KMS-11 (cell line): ENCODE results near the gene HOXC5.

Experiments used
- H2AFZ ChIP-seq: fragments of 200-600 bp; sonication (generic); 2 replicates; pipeline ENCODE4 v1.6.1; 2016; ENCODE audit warnings: antibody characterized with exemption, mixed run types, low read depth
- H3K27ac ChIP-seq: fragments of 200-600 bp; sonication (generic); 2 replicates; pipeline ENCODE4 v1.6.1; 2016; ENCODE audit warnings: mild to moderate bottlenecking, mixed run types
- H3K27me3 ChIP-seq: fragments of 200-600 bp; sonication (generic); 2 replicates; pipeline ENCODE4 v1.6.1; 2017; ENCODE audit warnings: mild to moderate bottlenecking, low read depth, mixed run types, moderate library complexity; ENCODE audit not compliant: insufficient read depth
- H3K36me3 ChIP-seq: fragments of 200-600 bp; sonication (generic); 2 replicates; pipeline ENCODE4 v1.6.1; 2017; ENCODE audit warnings: mild to moderate bottlenecking, mixed run types; ENCODE audit not compliant: insufficient read depth
- H3K4me1 ChIP-seq: fragments of 200-600 bp; sonication (generic); 2 replicates; pipeline ENCODE4 v1.6.1; 2016; ENCODE audit warnings: mild to moderate bottlenecking, low read depth, mixed run types; ENCODE audit not compliant: poor library complexity, severe bottlenecking
- H3K4me2 ChIP-seq: fragments of 200-600 bp; sonication (generic); 2 replicates; pipeline ENCODE4 v1.7.0; 2016; ENCODE audit warnings: mild to moderate bottlenecking, mixed run types
- H3K4me3 ChIP-seq: fragments of 200-600 bp; sonication (generic); IDR thresholded peaks from 2 replicates; pipeline ENCODE4 v1.6.1; 2017; ENCODE audit warnings: low read depth, low read length, mixed read lengths; ENCODE audit not compliant: insufficient read depth
- H3K79me2 ChIP-seq: fragments of 200-600 bp; sonication (generic); 2 replicates; pipeline ENCODE4 v1.6.1; 2016; ENCODE audit warnings: low read depth, mixed run types; ENCODE audit not compliant: insufficient read depth
- H3K9ac ChIP-seq: fragments of 200-600 bp; sonication (generic); 2 replicates; pipeline ENCODE4 v1.6.1; 2016; ENCODE audit warnings: mild to moderate bottlenecking, mixed run types
- H4K20me1 ChIP-seq: fragments of 200-600 bp; sonication (generic); 2 replicates; pipeline ENCODE4 v1.6.1; 2016; ENCODE audit warnings: mild to moderate bottlenecking, mixed run types; ENCODE audit not compliant: insufficient read depth
- TF ChIP-seq, protein P1 (sequence below): fragments of 200-600 bp; sonication (generic); conservative IDR thresholded peaks from 2 replicates; pipeline ENCODE4 v1.6.1; 2017; ENCODE audit warnings: low read depth, mild to moderate bottlenecking, antibody characterized with exemption, low read length, moderate library complexity, mixed read lengths

HOXC5 gene

DNA sequence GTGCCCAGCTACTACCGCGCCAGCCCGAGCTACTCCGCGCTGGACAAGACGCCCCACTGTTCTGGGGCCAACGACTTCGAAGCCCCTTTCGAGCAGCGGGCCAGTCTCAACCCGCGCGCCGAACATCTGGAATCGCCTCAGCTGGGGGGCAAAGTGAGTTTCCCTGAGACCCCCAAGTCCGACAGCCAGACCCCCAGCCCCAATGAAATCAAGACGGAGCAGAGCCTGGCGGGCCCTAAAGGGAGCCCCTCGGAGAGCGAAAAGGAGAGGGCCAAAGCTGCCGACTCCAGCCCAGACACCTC is 47.2 kb upstream of the HOXC5 start:
- Histone ChIP-seq H4K20me1 (no peaks in the 10 kb centered on the region), H3K27ac (no peak overlapping the region), H3K4me1 (peaks cover 14% of the 10 kb centered on the region), H3K79me2 (no peaks in the 10 kb centered on the region), H2AFZ (no peak overlapping the region), H3K9ac (no peak overlapping the region), H3K4me3 (no peak overlapping the region), H3K36me3 (no peaks in the 10 kb centered on the region), H3K27me3 (peaks cover 98% of the 10 kb centered on the region), H3K4me2 (no peak overlapping the region)
- TF ChIP-seq, protein P1, sequence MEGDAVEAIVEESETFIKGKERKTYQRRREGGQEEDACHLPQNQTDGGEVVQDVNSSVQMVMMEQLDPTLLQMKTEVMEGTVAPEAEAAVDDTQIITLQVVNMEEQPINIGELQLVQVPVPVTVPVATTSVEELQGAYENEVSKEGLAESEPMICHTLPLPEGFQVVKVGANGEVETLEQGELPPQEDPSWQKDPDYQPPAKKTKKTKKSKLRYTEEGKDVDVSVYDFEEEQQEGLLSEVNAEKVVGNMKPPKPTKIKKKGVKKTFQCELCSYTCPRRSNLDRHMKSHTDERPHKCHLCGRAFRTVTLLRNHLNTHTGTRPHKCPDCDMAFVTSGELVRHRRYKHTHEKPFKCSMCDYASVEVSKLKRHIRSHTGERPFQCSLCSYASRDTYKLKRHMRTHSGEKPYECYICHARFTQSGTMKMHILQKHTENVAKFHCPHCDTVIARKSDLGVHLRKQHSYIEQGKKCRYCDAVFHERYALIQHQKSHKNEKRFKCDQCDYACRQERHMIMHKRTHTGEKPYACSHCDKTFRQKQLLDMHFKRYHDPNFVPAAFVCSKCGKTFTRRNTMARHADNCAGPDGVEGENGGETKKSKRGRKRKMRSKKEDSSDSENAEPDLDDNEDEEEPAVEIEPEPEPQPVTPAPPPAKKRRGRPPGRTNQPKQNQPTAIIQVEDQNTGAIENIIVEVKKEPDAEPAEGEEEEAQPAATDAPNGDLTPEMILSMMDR, result no peak

DNA sequence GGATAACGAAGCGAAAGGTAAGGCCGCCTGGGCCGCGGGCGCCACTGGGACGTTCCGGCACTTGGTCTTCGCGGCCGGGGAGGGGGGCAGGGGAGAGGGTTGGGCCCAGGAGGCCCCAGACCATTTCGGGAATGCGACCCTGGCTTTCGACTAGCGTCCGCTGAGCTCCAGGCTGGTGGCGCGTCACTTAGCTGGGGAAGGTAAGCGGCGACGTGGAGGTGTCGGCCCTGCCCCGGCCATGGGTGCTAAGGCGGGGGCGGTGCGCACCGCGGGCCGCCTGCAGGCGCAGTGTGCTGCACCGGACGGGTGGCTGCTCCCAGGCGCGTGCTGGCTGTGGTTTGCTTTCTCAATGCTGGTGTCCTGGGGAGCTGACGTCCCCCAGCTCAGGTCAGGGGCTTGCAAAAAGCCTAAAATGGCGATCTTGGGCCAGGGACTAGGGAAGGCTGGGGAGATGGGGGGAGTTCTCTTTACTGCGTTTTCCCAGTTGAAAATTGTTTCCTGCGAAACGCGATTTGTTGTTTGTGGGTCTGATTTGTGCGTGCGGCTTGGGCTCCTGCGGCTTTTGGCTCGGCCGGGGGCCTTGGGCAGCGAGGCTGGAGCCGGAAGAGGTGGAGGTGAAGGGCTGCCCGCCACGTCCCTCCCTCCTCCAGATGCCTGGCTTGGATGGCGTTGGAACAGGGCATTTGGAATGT is 46.7 kb upstream of the HOXC5 start:
- Histone ChIP-seq H3K27me3 (peaks cover 98% of the 10 kb centered on the region), H3K4me1 (peaks cover 15% of the 10 kb centered on the region), H3K4me3 (no peak overlapping the region), H3K27ac (no peak overlapping the region), H3K36me3 (no peaks in the 10 kb centered on the region), H3K4me2 (no peak overlapping the region), H2AFZ (no peak overlapping the region), H4K20me1 (no peaks in the 10 kb centered on the region), H3K79me2 (no peaks in the 10 kb centered on the region), H3K9ac (no peak overlapping the region)
- TF ChIP-seq, protein P1, result no peak

DNA sequence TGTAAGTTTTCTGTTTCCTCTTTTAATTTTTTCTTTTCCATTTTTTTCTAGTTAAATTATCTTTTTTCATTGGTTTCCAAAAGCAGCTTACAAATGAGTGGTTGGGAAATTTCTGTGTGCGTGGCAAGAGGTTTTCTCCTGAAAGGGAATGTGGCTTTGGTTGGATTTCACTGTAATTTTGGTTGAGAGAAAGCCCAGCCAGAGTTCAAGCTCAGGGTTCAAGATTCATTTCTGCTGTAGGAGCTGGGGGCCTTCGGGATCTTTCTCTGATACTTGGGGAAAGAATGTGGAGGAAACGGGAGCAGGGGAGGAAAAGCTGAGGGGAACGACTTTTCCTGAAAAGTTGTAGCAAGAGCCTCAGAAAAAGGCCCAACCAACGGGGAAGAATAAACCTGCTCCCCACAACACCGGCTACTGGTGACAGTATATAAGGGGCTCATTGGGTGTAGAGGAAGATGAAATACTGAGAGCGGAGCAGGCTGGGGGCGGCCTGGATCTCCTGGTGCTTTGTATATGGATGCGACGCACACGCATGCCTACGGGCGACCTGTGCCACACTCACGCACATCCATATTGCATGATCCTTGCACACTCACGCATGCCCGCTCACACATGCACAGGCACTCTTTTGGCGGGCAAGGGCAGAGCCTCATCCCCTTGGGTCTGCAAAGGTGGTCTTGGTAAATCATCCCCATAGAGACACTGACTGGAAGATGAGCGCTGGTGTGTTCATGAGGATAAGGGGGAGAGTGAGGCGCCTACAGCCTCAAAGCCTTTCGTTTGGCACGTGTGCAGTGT is 46.0 kb upstream of the HOXC5 start:
- Histone ChIP-seq H3K4me2 (no peak overlapping the region), H3K4me3 (no peak overlapping the region), H3K27me3 (peaks cover 98% of the 10 kb centered on the region), H2AFZ (no peak overlapping the region), H4K20me1 (no peaks in the 10 kb centered on the region), H3K27ac (no peak overlapping the region), H3K79me2 (no peaks in the 10 kb centered on the region), H3K9ac (no peak overlapping the region), H3K4me1 (peaks cover 23% of the 10 kb centered on the region), H3K36me3 (no peaks in the 10 kb centered on the region)
- TF ChIP-seq, protein P1, result no peak

DNA sequence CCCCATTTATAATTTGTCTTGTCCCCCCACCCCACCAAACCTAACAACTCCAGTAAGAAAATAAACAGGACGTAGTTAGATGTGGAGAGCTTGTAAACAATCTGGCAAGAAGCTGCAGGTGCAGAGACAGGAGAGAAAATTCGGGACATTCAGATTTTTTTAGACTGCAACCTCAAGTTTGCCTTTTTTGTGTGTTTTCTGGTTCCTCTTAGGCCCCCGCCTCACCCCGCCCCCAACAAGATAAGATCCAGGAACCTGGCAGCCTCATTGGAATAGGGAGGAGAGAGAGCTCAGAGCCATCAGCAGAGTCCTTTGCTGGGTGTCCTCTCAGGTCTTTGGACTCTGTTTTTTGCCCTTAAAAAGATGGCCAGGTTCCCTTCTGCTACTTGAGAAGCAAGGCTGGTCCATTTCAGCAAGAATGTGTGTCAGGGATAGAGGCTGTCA is 45.0 kb upstream of the HOXC5 start:
- peaks cover 98% of the 10 kb centered on the region for H3K27me3 ChIP-seq
- H3K9ac ChIP-seq, result no peak overlapping the region
- H3K4me1 ChIP-seq, result peaks cover 32% of the 10 kb centered on the region
- H3K36me3 ChIP-seq, result no peaks in the 10 kb centered on the region
- TF ChIP-seq, protein P1, result peak; percentile 20; the same call in 1 of the 2 replicates
- no peaks in the 10 kb centered on the region for H3K79me2 ChIP-seq
- no peak overlapping the region for H3K4me2 ChIP-seq
- H2AFZ ChIP-seq, result no peak overlapping the region
- H3K4me3 ChIP-seq, result no peak overlapping the region
- H3K27ac ChIP-seq, result no peak overlapping the region
- no peaks in the 10 kb centered on the region for H4K20me1 ChIP-seq
